Measurements from ENCODE around the gene TJP3.
A peak's percentile ranks its signal among the peaks of the same experiment; 100 is the strongest.
"Not testable (repeated sequence)": the region's sequence is repeated elsewhere in the genome, so short reads cannot be mapped to it uniquely, and the experiment has no call there.

TJP3 gene

DNA sequence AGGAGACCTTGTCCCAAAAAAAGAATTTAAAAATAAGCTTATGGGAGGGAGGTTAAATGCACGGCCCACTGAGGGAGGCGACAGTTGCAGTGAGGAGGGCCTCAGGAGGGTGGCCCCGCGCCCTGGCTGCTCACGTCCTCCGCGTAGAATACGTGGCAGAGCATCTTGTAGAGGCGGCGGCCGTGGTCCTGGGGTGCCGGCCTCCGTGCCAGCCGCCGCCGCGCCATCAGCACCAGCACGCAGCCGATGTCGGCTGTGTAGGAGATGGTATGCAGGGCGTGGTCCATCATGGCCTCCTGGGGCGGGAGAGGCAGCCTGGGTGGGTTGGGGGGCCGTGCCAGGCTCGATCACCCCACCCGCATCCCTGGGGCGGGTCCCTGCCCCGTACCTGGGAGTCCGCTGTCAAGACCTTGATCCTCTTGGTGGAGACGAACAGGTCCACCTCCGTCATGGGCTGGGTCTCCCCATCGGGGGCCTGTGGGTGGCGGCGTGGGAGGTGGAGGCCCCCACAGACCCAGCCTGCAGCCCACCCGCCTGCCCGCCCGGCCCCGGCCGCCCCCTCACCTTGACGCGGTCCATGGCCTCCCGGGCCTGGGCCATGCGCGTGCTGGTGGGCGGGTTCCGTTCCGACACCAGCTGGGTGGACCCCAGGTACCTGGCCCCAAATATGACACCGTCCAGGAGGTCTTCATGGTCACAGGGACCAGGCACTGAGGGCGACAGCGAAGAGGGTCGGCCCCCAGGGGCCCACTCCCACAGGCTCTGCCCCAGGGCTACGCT is 45.6 kb downstream of the TJP3 start:
- no peak for DNase-seq (ENCODE audit: low spot score)
- TF ChIP-seq CTCF (IDR thresholded peaks at IDR 0.05; ENCODE audit: extremely low read depth, insufficient read depth, missing control alignments), result no peak
- in situ Hi-C loops (cut with MboI; ENCODE audit: low pct_unique_long_range_greater_than_20kb, low sequenced_read_pairs, unreplicated experiment), result no loop called here

GRCh38 chr19:3757705-3758104 is 49.5 kb downstream of the TJP3 start:
- DNase-seq (ENCODE audit: low spot score); in situ Hi-C loops (cut with MboI; ENCODE audit: low pct_unique_long_range_greater_than_20kb, low sequenced_read_pairs, unreplicated experiment): not testable (repeated sequence)

GRCh38 chr19:3758297-3758696 is 50.1 kb downstream of the TJP3 start:
- DNase-seq (ENCODE audit: low spot score); in situ Hi-C loops (cut with MboI; ENCODE audit: low pct_unique_long_range_greater_than_20kb, low sequenced_read_pairs, unreplicated experiment): not testable (repeated sequence)

GRCh38 chr19:3759482-3760254 is 51.5 kb downstream of the TJP3 start:
- in situ Hi-C loops (cut with MboI; ENCODE audit: low pct_unique_long_range_greater_than_20kb, low sequenced_read_pairs, unreplicated experiment), result no loop called here
- DNase-seq (ENCODE audit: low spot score), result no peak

GRCh38 chr19:3760871-3761361 is 52.7 kb downstream of the TJP3 start:
- in situ Hi-C loops (cut with MboI; ENCODE audit: low pct_unique_long_range_greater_than_20kb, low sequenced_read_pairs, unreplicated experiment), result no loop called here
- DNase-seq (ENCODE audit: low spot score), result no peak
- TF ChIP-seq CTCF (IDR thresholded peaks at IDR 0.05; ENCODE audit: extremely low read depth, insufficient read depth, missing control alignments), result no peak

More at GRCh38 chr19:3759482-3760254, 51.5 kb downstream of the TJP3 start:
- no peak for TF ChIP-seq CTCF (IDR thresholded peaks at IDR 0.05; ENCODE audit: extremely low read depth, insufficient read depth, missing control alignments)

- TF ChIP-seq CTCF (IDR thresholded peaks at IDR 0.05; ENCODE audit: extremely low read depth, insufficient read depth, missing control alignments), result peak; percentile 90
- in situ Hi-C loops (cut with MboI; ENCODE audit: low pct_unique_long_range_greater_than_20kb, low sequenced_read_pairs, unreplicated experiment), result no loop called here
- DNase-seq (ENCODE audit: low spot score), result peak; percentile 97
These were observed 53.4 kb downstream of the TJP3 start, which contains the start of gene APBA3 for GRCh38 chr19:3761382-3762129. Gene APBA3 (minus strand): TSS chr19:3761692. CDS start chr19:3760264, 1,428 bp downstream.

GRCh38 chr19:3762130-3762473 is 53.9 kb downstream of the TJP3 start:
- TF ChIP-seq CTCF (IDR thresholded peaks at IDR 0.05; ENCODE audit: extremely low read depth, insufficient read depth, missing control alignments), result no peak
- in situ Hi-C loops (cut with MboI; ENCODE audit: low pct_unique_long_range_greater_than_20kb, low sequenced_read_pairs, unreplicated experiment), result no loop called here
- no peak for DNase-seq (ENCODE audit: low spot score)

Measured in GM13977 (cell line).